Measurements from ENCODE around the gene MECP2. TPM values are rescaled to one million over a fixed set of nuclear protein-coding genes. Genes with fewer than 3 reads are reported as not detected.

MECP2 gene
- total RNA-seq, 1 donor from 2014 or later, result 53.4 TPM

DNA sequence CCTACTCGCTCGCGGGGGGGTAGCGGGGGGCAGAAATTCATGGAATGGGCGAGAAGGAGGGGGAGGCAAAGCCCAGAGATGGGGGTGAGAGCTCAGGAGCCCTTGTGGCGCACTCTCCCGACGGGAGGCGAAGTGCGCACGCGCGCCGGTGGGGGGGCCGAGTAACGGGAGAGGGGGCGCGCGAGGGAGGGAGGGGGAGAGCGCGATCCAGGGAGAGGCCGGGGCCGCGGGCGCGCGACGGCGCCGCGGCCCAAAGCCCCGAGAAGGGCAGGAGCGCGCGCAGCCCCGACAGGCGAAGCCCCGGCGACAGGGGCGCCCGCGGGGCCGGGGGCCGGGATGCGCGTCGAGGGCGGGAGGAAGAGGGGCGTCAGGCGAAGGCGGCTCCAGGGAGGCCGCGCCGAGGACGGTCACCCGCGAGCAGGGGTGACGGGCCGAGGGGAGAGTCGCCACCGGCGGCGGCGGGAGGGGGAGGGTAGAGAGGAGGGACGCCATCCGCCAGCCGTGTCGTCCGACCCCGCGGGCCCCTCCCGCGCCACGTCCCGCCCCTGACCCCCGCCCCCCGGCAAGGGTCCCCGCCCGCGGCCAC, 421 bp downstream of the MECP2 start:
- Mint-ChIP-seq H3K4me3 (peak overlapping the region; percentile 97), H3K4me1 (ENCODE audit: low read depth) (peaks cover 61% of the 10 kb centered on the region), H3K36me3 (ENCODE audit: low read depth) (peaks cover 10% of the 10 kb centered on the region), H3K27ac (peak overlapping the region; percentile 99), H3K9me3 (no peaks in the 10 kb centered on the region), H3K27me3 (ENCODE audit: insufficient read depth) (no peaks in the 10 kb centered on the region)
- peak; percentile 43 for DNase-seq (ENCODE audit: low spot score)
- intact Hi-C loops (cut with micrococcal nuclease), result loop anchor here (1.0 to 5.0 kb wide), 4 partner anchors 125 to 930 kb away; partner anchors contain the start of genes FUNDC2, SLC10A3, TAFAZZIN and TMEM187

DNA sequence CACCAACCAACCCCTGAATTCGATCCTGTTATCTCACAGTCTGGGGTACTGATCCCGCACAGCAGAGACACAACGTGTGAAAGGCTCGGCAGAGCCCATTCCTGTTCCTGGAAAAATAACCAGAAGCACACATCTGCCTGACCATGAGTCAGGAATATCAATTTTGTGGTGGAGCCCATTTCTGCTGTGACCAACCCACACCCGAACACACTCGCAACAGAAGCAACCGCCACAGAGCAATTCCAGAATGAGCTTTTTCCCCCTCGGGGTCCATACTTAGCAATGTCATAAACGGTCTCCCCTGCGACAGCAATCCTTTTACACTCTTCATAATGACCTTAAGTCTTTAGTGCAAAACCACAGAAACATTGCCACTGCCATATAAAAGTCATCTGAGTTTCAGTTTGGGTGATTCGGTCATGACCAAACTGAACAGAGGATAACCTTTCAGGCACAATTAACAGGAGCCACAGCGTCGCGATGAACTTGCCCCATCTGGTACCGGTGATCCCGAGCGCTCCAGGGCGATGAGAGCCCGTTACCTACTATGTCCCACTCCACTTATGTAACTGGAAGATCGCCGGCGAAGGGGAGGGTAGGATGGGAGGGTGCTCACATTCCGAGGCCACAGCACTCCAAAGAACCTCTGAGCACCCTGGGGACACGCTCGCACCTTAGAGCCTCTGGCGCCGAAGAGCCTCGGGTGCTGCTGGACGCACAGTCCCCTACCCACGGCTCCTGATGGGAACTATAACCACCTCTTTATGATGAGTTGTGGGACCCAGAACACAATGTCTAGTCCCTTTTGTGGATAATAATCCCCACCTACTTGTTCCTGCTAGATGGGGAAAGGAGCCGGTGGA, 1.1 kb downstream of the MECP2 start:
- Mint-ChIP-seq H3K36me3 (ENCODE audit: low read depth) (peaks cover 10% of the 10 kb centered on the region), H3K4me1 (ENCODE audit: low read depth) (peaks cover 62% of the 10 kb centered on the region), H3K27ac (peak overlapping the region; percentile 99), H3K9me3 (no peaks in the 10 kb centered on the region), H3K27me3 (ENCODE audit: insufficient read depth) (no peaks in the 10 kb centered on the region), H3K4me3 (peak overlapping the region; percentile 97)
- no peak for DNase-seq (ENCODE audit: low spot score)
- intact Hi-C loops (cut with micrococcal nuclease), result loop anchor here (1.0 to 5.0 kb wide), 4 partner anchors 124 to 931 kb away; partner anchors contain the start of genes FUNDC2, SLC10A3, TAFAZZIN and TMEM187

DNA sequence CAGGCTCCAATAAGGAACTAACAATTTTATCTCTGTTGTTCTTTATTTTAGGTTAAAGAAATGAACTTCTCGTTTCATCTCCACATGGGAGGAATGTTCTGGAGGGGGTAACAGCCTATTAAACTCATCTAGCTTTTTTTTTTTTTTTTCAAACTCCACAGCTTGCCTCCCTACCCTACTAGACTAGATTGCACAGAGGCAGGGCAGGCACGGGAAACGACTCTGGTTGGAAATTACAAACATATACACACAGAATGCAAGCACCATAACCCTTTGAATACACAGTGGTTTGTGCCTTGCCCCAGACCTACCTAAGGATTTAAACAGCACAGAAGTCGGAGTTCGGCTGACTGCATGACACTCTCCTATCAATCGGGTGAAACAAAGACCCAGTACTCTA, 2.7 kb downstream of the MECP2 start:
- peak overlapping the region; percentile 76 for H3K27ac Mint-ChIP-seq
- DNase-seq (ENCODE audit: low spot score), result no peak
- H3K9me3 Mint-ChIP-seq, result no peaks in the 10 kb centered on the region
- H3K27me3 Mint-ChIP-seq (ENCODE audit: insufficient read depth), result no peaks in the 10 kb centered on the region
- peaks cover 63% of the 10 kb centered on the region for H3K4me1 Mint-ChIP-seq (ENCODE audit: low read depth)
- H3K36me3 Mint-ChIP-seq (ENCODE audit: low read depth), result peaks cover 18% of the 10 kb centered on the region
- H3K4me3 Mint-ChIP-seq, result peak overlapping the region; percentile 97
- intact Hi-C loops (cut with micrococcal nuclease), result loop anchor here (5.0 kb wide), 2 partner anchors 317 to 932 kb away; partner anchors contain the start of genes FUNDC2 and TAFAZZIN

DNA sequence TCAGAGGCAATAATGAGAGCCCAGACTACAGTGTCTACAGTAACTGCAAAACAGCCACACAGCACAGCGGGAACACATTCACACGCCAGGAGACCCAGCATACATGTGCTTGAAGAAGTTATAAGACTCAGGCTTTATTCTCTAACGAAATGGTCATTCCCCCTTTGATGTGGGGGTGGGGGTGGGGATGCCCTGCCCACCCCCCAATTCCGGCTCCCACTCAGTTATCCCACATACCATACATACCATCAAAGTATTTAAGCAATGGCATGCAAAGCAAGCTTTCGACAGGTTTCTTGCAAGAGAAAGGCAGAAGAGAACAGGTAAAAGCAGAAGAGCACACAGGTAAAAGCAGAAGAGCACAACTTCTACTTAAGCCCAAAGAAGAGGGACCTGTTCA, 3.6 kb downstream of the MECP2 start:
- Mint-ChIP-seq H3K27ac (peak overlapping the region; percentile 12), H3K27me3 (ENCODE audit: insufficient read depth) (no peaks in the 10 kb centered on the region), H3K4me3 (peak overlapping the region; percentile 66), H3K36me3 (ENCODE audit: low read depth) (peaks cover 21% of the 10 kb centered on the region), H3K4me1 (ENCODE audit: low read depth) (peaks cover 57% of the 10 kb centered on the region), H3K9me3 (no peaks in the 10 kb centered on the region)
- intact Hi-C loops (cut with micrococcal nuclease), result loop anchor here (2.0 kb wide), 1 partner anchor 73 kb away; no protein-coding TSS in a partner anchor
- no peak for DNase-seq (ENCODE audit: low spot score)

DNA sequence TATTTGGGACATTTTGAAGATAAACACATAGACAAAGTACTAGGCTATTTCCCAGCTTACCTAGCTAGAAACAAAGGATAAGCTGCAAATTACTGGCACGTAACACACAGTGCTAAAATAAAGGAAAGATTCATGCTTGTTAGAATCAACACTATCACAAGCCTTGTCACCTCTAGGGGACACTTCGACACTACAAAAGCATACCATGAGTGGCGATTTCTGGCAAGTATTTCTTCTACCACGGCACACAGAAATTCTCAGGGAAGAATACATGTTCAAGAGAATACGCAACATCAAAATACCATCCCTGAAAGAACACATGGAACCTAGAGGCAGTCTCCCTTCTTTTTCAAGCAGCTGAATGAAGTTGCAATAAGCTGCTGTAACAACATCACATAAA, 5.1 kb downstream of the MECP2 start:
- peak overlapping the region; percentile 77 for H3K27ac Mint-ChIP-seq
- intact Hi-C loops (cut with micrococcal nuclease), result loop anchor here (2.0 kb wide), 1 partner anchor 72 kb away; no protein-coding TSS in a partner anchor
- peak overlapping the region; percentile 40 for H3K4me3 Mint-ChIP-seq
- H3K36me3 Mint-ChIP-seq (ENCODE audit: low read depth), result peaks cover 27% of the 10 kb centered on the region
- no peaks in the 10 kb centered on the region for H3K27me3 Mint-ChIP-seq (ENCODE audit: insufficient read depth)
- DNase-seq (ENCODE audit: low spot score), result no peak
- H3K4me1 Mint-ChIP-seq (ENCODE audit: low read depth), result peaks cover 49% of the 10 kb centered on the region
- H3K9me3 Mint-ChIP-seq, result no peaks in the 10 kb centered on the region

DNA sequence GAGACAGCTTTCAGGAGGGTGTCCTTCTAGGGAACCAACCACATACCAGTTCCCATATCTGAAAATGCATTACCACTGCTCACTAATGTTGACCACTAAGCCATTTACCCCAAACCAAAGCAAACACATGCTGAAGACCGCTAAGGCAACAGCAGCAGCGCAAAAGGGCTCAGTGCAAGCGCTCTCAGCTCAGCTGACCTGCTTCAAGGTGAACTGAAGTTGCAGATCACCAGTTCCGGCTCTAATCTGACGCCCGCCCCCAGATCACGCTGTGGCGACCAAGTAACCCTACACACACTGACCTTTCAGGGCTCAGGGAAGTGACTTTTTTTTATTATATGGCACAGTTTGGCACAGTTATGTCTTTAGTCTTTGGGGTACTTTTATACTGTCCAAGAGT, 5.8 kb downstream of the MECP2 start:
- Mint-ChIP-seq H3K9me3 (no peaks in the 10 kb centered on the region), H3K27ac (no peak overlapping the region), H3K4me1 (ENCODE audit: low read depth) (peaks cover 49% of the 10 kb centered on the region), H3K36me3 (ENCODE audit: low read depth) (peaks cover 27% of the 10 kb centered on the region), H3K4me3 (no peak overlapping the region), H3K27me3 (ENCODE audit: insufficient read depth) (no peaks in the 10 kb centered on the region)
- intact Hi-C loops (cut with micrococcal nuclease), result loop anchor here (2.0 kb wide), 1 partner anchor 71 kb away; no protein-coding TSS in a partner anchor
- no peak for DNase-seq (ENCODE audit: low spot score)

DNA sequence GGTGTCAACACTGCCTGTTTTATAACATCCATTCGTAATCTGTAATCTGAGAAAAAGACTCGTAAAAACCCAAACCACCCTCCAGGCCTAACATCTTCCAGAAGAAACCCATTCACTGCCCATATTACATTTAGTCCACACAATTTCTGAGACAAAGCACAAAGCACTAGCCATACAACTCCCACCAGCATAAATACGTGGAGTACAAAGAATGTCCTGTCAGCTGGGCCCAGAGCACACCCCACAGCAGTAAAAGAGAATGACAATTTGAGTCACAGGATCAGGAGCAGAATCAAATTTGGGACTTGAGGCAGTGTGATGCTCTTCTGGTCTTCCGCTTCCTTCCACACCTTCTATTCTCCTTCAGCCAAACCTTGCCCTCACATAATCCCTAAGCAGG, 6.8 kb downstream of the MECP2 start:
- no peaks in the 10 kb centered on the region for H3K9me3 Mint-ChIP-seq
- H3K36me3 Mint-ChIP-seq (ENCODE audit: low read depth), result peaks cover 23% of the 10 kb centered on the region
- peaks cover 40% of the 10 kb centered on the region for H3K4me1 Mint-ChIP-seq (ENCODE audit: low read depth)
- H3K4me3 Mint-ChIP-seq, result no peak overlapping the region
- no peaks in the 10 kb centered on the region for H3K27me3 Mint-ChIP-seq (ENCODE audit: insufficient read depth)
- DNase-seq (ENCODE audit: low spot score), result no peak
- intact Hi-C loops (cut with micrococcal nuclease), result no loop called here
- H3K27ac Mint-ChIP-seq, result peak overlapping the region; percentile 48

DNA sequence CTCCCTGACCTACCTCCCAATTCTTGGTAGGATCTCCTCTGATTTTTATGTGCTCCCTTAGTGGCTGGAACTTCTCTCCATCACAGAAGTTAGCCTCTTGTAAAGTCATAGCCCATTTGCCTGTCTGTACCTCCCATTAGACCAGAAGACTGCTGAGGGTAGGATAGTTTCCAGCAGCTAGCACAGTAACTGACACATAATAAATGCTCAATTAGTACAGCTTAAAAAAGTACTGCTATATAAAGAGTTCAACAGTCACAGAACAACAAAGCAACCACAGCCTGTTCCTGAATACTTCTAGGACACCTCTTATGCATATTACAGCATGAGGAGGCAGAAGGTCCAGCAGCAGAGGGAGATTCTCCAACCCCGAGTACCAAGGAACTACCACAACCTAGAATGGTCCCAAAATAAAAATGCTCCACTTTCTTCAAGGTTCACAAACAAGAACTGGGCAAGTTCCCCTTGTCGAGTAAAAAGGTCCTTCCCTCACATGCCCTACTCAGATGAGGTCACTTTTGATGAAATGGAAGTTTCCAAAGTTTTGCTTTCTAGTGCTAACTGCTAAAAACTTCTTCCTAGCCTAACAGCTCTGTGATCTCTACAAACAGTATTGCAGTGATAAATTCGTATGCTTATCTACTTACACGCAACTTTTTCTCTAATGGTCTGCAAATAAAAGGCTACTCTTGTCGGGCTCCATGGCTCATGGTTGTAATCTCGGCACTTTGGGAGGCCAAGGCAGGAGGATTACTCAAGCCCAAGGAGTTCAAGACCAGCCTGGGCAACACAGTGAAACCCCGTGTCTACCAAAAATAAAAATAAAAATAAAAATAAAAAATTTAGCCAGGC, 12.8 kb downstream of the MECP2 start:
- Mint-ChIP-seq H3K36me3 (ENCODE audit: low read depth) (peaks cover 26% of the 10 kb centered on the region), H3K27ac (peak overlapping the region; percentile 89), H3K4me1 (ENCODE audit: low read depth) (peaks cover 24% of the 10 kb centered on the region), H3K4me3 (peak overlapping the region; percentile 49), H3K9me3 (no peaks in the 10 kb centered on the region), H3K27me3 (ENCODE audit: insufficient read depth) (no peaks in the 10 kb centered on the region)
- DNase-seq (ENCODE audit: low spot score), result no peak
- intact Hi-C loops (cut with micrococcal nuclease), result no loop called here

DNA sequence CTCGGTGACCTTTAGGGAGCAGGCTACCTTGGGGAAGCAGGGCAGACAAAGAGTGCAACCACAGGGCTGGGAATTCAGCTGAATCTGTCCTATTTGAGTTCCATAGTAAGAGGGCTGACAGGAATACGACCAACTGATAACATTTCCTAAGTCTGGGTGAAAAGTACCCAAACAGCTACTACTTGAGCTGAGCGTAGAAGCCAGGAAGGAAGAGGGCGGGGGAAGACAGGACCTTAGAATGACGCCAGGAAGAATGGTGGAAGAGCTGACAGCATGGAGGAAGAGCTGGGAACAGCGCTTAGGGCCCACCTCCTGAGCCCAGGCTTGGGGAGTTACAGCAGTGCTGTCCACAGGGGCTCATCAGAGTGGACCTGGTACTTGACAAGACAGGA, 14.4 kb downstream of the MECP2 start:
- H3K27ac Mint-ChIP-seq, result peak overlapping the region; percentile 74
- H3K9me3 Mint-ChIP-seq, result no peaks in the 10 kb centered on the region
- no peak for DNase-seq (ENCODE audit: low spot score)
- H3K27me3 Mint-ChIP-seq (ENCODE audit: insufficient read depth), result no peaks in the 10 kb centered on the region
- peak overlapping the region; percentile 54 for H3K4me3 Mint-ChIP-seq
- H3K36me3 Mint-ChIP-seq (ENCODE audit: low read depth), result peaks cover 25% of the 10 kb centered on the region
- intact Hi-C loops (cut with micrococcal nuclease), result no loop called here
- peaks cover 29% of the 10 kb centered on the region for H3K4me1 Mint-ChIP-seq (ENCODE audit: low read depth)

DNA sequence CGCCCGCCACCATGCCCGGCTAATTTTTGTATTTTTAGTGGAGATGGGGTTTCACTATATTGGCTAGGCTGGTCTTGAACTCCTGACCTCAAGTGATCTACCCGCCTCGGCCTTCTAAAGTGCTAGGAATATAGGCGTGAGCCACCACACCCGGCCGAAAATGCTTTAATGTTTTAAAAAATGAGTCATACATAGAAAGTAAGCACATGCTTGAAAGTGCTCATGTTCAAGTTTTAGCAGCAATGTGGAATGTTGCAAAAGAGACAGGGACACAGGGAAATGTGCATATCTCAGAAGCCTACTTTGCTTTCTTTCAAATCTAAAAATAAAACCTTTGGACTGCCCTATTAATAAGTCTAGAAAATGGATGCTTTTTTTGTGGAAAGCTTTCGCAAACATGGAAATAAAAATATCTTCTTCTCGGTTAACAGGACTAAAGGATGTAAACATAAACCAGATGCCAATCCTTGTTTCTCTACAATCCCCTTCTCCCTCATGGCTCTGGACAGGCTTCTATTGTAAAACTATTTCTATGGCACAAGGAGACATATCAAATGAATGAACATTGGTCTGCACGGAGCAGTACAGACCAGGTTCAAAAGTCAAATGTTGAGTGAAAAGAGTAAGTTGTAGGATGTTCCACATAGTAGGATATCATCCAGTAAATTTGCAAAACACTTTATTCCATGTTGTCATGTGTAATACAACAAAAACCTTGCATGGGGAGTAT, 15.0 kb downstream of the MECP2 start:
- peaks cover 20% of the 10 kb centered on the region for H3K36me3 Mint-ChIP-seq (ENCODE audit: low read depth)
- no peak overlapping the region for H3K4me3 Mint-ChIP-seq
- peaks cover 29% of the 10 kb centered on the region for H3K4me1 Mint-ChIP-seq (ENCODE audit: low read depth)
- intact Hi-C loops (cut with micrococcal nuclease), result no loop called here
- no peak for DNase-seq (ENCODE audit: low spot score)
- peak overlapping the region; percentile 74 for H3K27ac Mint-ChIP-seq
- no peaks in the 10 kb centered on the region for H3K9me3 Mint-ChIP-seq
- no peaks in the 10 kb centered on the region for H3K27me3 Mint-ChIP-seq (ENCODE audit: insufficient read depth)

DNA sequence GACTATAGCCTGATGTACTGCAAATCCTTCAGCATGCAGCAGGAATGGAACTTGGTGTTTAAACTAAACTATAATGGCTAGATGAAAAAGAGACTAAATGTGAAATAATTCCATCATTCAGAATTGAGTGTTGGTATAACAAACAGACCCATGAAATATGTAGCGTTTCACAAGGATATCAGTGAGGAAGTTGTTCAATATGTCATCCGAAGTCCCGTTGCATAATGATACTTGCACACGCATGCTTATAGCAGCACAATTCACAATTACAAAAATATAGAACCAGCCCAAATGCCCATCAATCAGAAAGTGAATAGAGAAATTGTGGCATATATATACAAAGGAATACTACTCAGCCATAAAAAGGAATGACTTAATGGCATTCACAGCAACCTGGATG, 20.4 kb downstream of the MECP2 start:
- Mint-ChIP-seq H3K4me3 (no peak overlapping the region), H3K4me1 (ENCODE audit: low read depth) (peaks cover 15% of the 10 kb centered on the region), H3K27me3 (ENCODE audit: insufficient read depth) (no peaks in the 10 kb centered on the region), H3K27ac (no peak overlapping the region), H3K36me3 (ENCODE audit: low read depth) (peaks cover 12% of the 10 kb centered on the region), H3K9me3 (no peaks in the 10 kb centered on the region)
- no peak for DNase-seq (ENCODE audit: low spot score)
- intact Hi-C loops (cut with micrococcal nuclease), result no loop called here

DNA sequence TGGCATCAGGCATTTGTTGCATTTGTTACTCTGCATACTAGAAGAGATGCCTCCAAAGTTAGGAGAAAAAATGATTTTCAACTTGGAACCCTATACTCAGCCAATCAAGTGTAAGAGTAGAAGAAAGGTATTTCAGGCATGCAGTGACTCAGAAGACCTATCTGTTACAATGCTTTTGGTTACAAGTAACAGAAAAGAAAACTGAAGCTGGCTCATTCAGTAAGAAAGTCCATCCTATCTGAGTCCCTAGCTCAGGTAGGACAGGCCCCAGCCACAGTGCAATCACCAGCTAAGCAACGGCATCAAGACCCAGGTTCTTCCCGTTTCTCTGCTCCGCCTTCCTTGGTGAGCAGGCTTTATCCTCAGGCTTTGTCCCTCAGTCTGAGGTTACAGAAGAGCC, 23.3 kb downstream of the MECP2 start:
- Mint-ChIP-seq H3K9me3 (no peaks in the 10 kb centered on the region), H3K4me3 (no peak overlapping the region), H3K27ac (no peak overlapping the region), H3K4me1 (ENCODE audit: low read depth) (peaks cover 11% of the 10 kb centered on the region), H3K36me3 (ENCODE audit: low read depth) (peaks cover 8% of the 10 kb centered on the region), H3K27me3 (ENCODE audit: insufficient read depth) (no peaks in the 10 kb centered on the region)
- no peak for DNase-seq (ENCODE audit: low spot score)
- intact Hi-C loops (cut with micrococcal nuclease), result no loop called here

All from activated T-helper 1 cell treated with anti-CD3 and anti-CD28 coated beads, Interleukin-12 subunit alpha, Interleukin-12 subunit beta, Interleukin-2, Interleukin-4 antibody, amounts not matched to agents 30 ng/mL and 10 ng/mL and 1 ng/mL, durations not matched to agents 14 hours and 24 hours and 36 hours (primary cell).